HCT116 (cell line): ENCODE results near the gene ACBD6. TPM values are rescaled to one million over a fixed set of nuclear protein-coding genes. Genes with fewer than 3 reads are reported as not detected.

Source experiments
- ATAC-seq: fragments of 200-7000 bp; cut with Tn5 transposase; 2 replicates; pipeline ENCODE4 v1.9.1; 2020; ENCODE audit warnings: mild to moderate bottlenecking, moderate library complexity
- BruUV-seq: library from RNA; stranded (reverse); fragments of 400-500 nt; replicated peaks from 2 replicates; lab custom pipeline; 2021; lab: Mats Ljungman, UMichigan
- CTCF ChIA-PET: fragments of 300-600 bp; sonication (Branson Sonifier 250); formaldehyde crosslinking; loops from one replicate; lab custom pipeline; 2021; ENCODE audit warnings: antibody characterized with exemption; lab: Charles Lee
- POLR2A ChIA-PET: fragments of 300-600, 350-600 bp; sonication (Branson Sonifier 250); formaldehyde crosslinking; loops from one replicate; lab custom pipeline; 2021; ENCODE audit warnings: antibody characterized with exemption; lab: Charles Lee
- RAD21 ChIA-PET, 2 experiments: fragments of 300-600 bp; sonication (Branson Sonifier 250); formaldehyde crosslinking; loops; one replicate each; lab custom pipeline; 2023; ENCODE audit warnings: low total read pairs in 2 of 2; ENCODE audit not compliant: uncharacterized antibody in 2 of 2, unreplicated experiment in 2 of 2, low non-redundant PET in 1 of 2; lab: Charles Lee
- DNase-seq: peaks from one replicate; pipeline ENCODE4 v3.0.0-alpha.2; 2010; ENCODE audit warnings: low read depth, low spot score
- H2AFZ ChIP-seq: fragments of 200-600 bp; shearing (Covaris generic), sonication (generic); 2 replicates; pipeline ENCODE4 v1.6.1; 2017; ENCODE audit warnings: low read depth, mixed run types, mixed read lengths, antibody characterized with exemption, low read length; ENCODE audit not compliant: poor library complexity, severe bottlenecking
- H3K27ac ChIP-seq: 2 replicates; pipeline ENCODE4 v1.5.1; 2012; ENCODE audit warnings: low read depth, low read length
- H3K27me3 ChIP-seq: fragments of 200-600 bp; sonication (generic); 2 replicates; pipeline ENCODE4 v1.6.1; 2016; ENCODE audit warnings: mixed run types, low read length, mixed read lengths; ENCODE audit not compliant: insufficient read depth
- H3K36me3 ChIP-seq, 2 experiments: fragments of 200-500 bp in 1 of 2; fragments of 200-600 bp in 1 of 2; sonication (Bioruptor generic) in 1 of 2; sonication (generic) in 1 of 2; 2 replicates each; pipeline versions ENCODE4 v1.5.1 to v1.6.1; 2014 to 2016; ENCODE audit warnings: low read length in 2 of 2, inconsistent platforms in 1 of 2, mixed read lengths in 1 of 2, mixed run types in 1 of 2; ENCODE audit not compliant: insufficient read depth in 2 of 2, control insufficient read depth in 1 of 2
- H3K4me1 ChIP-seq, 2 experiments: fragments of 200-600 bp in 1 of 2; sonication (generic) in 1 of 2; 2 replicates each; pipeline versions ENCODE4 v1.5.1 to v1.6.1; 2012 to 2017; ENCODE audit warnings: low read length in 2 of 2, inconsistent platforms in 1 of 2, mild to moderate bottlenecking in 1 of 2, mixed read lengths in 1 of 2, mixed run types in 1 of 2, moderate library complexity in 1 of 2; ENCODE audit not compliant: insufficient read depth in 2 of 2, control insufficient read depth in 1 of 2
- H3K4me2 ChIP-seq: fragments of 200-600 bp; sonication (generic); 2 replicates; pipeline ENCODE4 v1.6.1; 2017; ENCODE audit warnings: mixed run types, low read length, mixed read lengths
- H3K4me3 ChIP-seq, 2 experiments: fragments of 200-600 bp in 1 of 2; sonication (generic) in 1 of 2; replicated peaks in 1 of 2; 2 replicates each; pipeline ENCODE4 v1.5.1; 2011 to 2016; ENCODE audit warnings: low read length in 2 of 2, control low read depth in 1 of 2, low read depth in 1 of 2, mild to moderate bottlenecking in 1 of 2, mixed read lengths in 1 of 2, mixed run types in 1 of 2
- H3K79me2 ChIP-seq: fragments of 200-600 bp; sonication (generic); 2 replicates; pipeline ENCODE4 v1.6.1; 2017; ENCODE audit warnings: mild to moderate bottlenecking, mixed run types, low read length, moderate library complexity, mixed read lengths; ENCODE audit not compliant: insufficient read depth
- H3K9ac ChIP-seq: fragments of 200-600 bp; sonication (generic); 2 replicates; pipeline ENCODE4 v1.6.1; 2016; ENCODE audit warnings: low read length, mixed read lengths
- H3K9me2 ChIP-seq: fragments of 200-600 bp; sonication (generic), shearing (Covaris generic); 2 replicates; pipeline ENCODE4 v1.6.1; 2017; ENCODE audit warnings: mixed run types, mild to moderate bottlenecking, moderate library complexity; ENCODE audit not compliant: insufficient read depth
- H3K9me3 ChIP-seq, 2 experiments: fragments of 200-500 bp in 1 of 2; fragments of 200-600 bp in 1 of 2; sonication (Bioruptor generic) in 1 of 2; sonication (generic) in 1 of 2; 2 replicates each; pipeline ENCODE4 v1.6.1; 2014 to 2017; ENCODE audit warnings: low read length in 2 of 2, mixed read lengths in 2 of 2, inconsistent platforms in 1 of 2, low read depth in 1 of 2, mild to moderate bottlenecking in 1 of 2, mixed run types in 1 of 2, moderate library complexity in 1 of 2; ENCODE audit not compliant: control insufficient read depth in 1 of 2, insufficient read depth in 1 of 2
- H4K20me1 ChIP-seq: fragments of 200-600 bp; sonication (generic), shearing (Covaris generic); 2 replicates; pipeline ENCODE4 v1.6.1; 2017; ENCODE audit warnings: mixed run types, mild to moderate bottlenecking, moderate library complexity; ENCODE audit not compliant: insufficient read depth
- ATF3 ChIP-seq: IDR thresholded peaks from 2 replicates; pipeline ENCODE4 v1.6.1; 2012
- CEBPB ChIP-seq: IDR thresholded peaks from 2 replicates; pipeline ENCODE4 v1.6.1; 2012; ENCODE audit warnings: low read depth
- CTCF ChIP-seq, 3 experiments: fragments of 200-600 bp in 1 of 3; sonication (generic) in 1 of 3; IDR thresholded peaks in 2 of 3; conservative IDR thresholded peaks in 1 of 3; 2 replicates each; pipeline ENCODE4 v1.5.1; 2012 to 2017; ENCODE audit warnings: low read depth in 2 of 3, low read length in 2 of 3, antibody characterized with exemption in 1 of 3, borderline replicate concordance in 1 of 3, control low read depth in 1 of 3, mild to moderate bottlenecking in 1 of 3, mixed read lengths in 1 of 3, mixed run types in 1 of 3, moderate library complexity in 1 of 3; ENCODE audit not compliant: insufficient read depth in 1 of 3
- ELF1 ChIP-seq: IDR thresholded peaks from 2 replicates; pipeline ENCODE4 v1.6.1; 2012; ENCODE audit warnings: low read depth, borderline replicate concordance
- MAX ChIP-seq: IDR thresholded peaks from 2 replicates; pipeline ENCODE4 v1.6.1; 2012
- POLR2A ChIP-seq: IDR thresholded peaks from 2 replicates; pipeline ENCODE4 v1.7.0; 2011; ENCODE audit warnings: borderline replicate concordance; ENCODE audit not compliant: insufficient read depth, insufficient read length; ENCODE audit errors: extremely low read depth
- RAD21 ChIP-seq: IDR thresholded peaks from 2 replicates; pipeline ENCODE4 v1.6.1; 2012; ENCODE audit warnings: low read depth, mild to moderate bottlenecking
- REST ChIP-seq: IDR thresholded peaks from 2 replicates; pipeline ENCODE4 v1.6.1; 2012; ENCODE audit warnings: low read depth
- YY1 ChIP-seq: IDR thresholded peaks from 2 replicates; pipeline ENCODE4 v1.6.1; 2011; ENCODE audit warnings: low read length, low read depth, moderate library complexity, mild to moderate bottlenecking; ENCODE audit not compliant: insufficient replicate concordance; ENCODE audit errors: extremely low read depth
- intact Hi-C: fragments of 100-400 bp; cut with micrococcal nuclease; formaldehyde crosslinking; loops from 2 replicates; pipeline ENCODE4 v1.10.0; 2022
- total RNA-seq: library from RNA; stranded (reverse); gene quantifications from one replicate; pipeline ENCODE4 v1.2.1, GENCODE V29; 2021; ENCODE audit not compliant: unreplicated experiment

Gene ACBD6
- total RNA-seq, 1 experiment from 2014 or later, result 43.2 TPM

GRCh38 chr1:180283098-180283497, 219.3 kb downstream of the ACBD6 start (continued):
- TF ChIP-seq REST (no peak), YY1 (no peak), ELF1 (no peak), CTCF (IDR thresholded peaks at IDR 0.05 in 2 of 3, conservative IDR thresholded peaks at IDR 0.05 in 1 of 3; ENCODE audit: borderline replicate concordance in 1 of 3, insufficient read depth in 1 of 3, low read depth in 2 of 3, low read length in 2 of 3) (no peak), CEBPB (no peak)

GRCh38 chr1:180282401-180283044, 219.9 kb downstream of the ACBD6 start:
- Histone ChIP-seq H4K20me1 (no peaks in the 10 kb centered on the region; the same call in 1 of the 2 replicates), H3K9me2 (no peaks in the 10 kb centered on the region), H3K27me3 (no peaks in the 10 kb centered on the region), H3K27ac (no peak overlapping the region), H3K36me3 (no peaks in the 10 kb centered on the region), H3K4me1 (no peaks in the 10 kb centered on the region), H3K79me2 (no peaks in the 10 kb centered on the region), H3K9me3 (no peaks in the 10 kb centered on the region), H3K4me2 (no peak overlapping the region), H3K9ac (no peak overlapping the region), H3K4me3 (no peak overlapping the region), H2AFZ (no peak overlapping the region)
- DNase-seq, result no peak
- no peak for ATAC-seq
- intact Hi-C loops, result no loop called here
- ChIA-PET RAD21 (interaction anchor here in 1 of 2 experiments (0.7 kb wide), 1 partner anchor 84 kb away, joined by 5 read pairs; no protein-coding TSS in a partner anchor), POLR2A (no interaction called here), CTCF (no interaction called here)
- no TSS peak for BruUV-seq
- no peak for TF ChIP-seq POLR2A
- no peak for TF ChIP-seq REST
- no peak for TF ChIP-seq RAD21
- TF ChIP-seq ATF3, result no peak
- TF ChIP-seq MAX, result no peak
- TF ChIP-seq CTCF (IDR thresholded peaks at IDR 0.05 in 2 of 3, conservative IDR thresholded peaks at IDR 0.05 in 1 of 3; ENCODE audit: borderline replicate concordance in 1 of 3, insufficient read depth in 1 of 3, low read depth in 2 of 3, low read length in 2 of 3), result no peak
